Fibroblast of mammary gland (primary cell): Measurements from ENCODE around the gene ZNF839.
"Not testable (repeated sequence)": the region's sequence is repeated elsewhere in the genome, so short reads cannot be mapped to it uniquely, and the experiment has no call there.

ENCODE experiments used
- DNase-seq: peaks from one replicate; pipeline ENCODE4 v3.0.0-alpha.2; 2010; ENCODE audit warnings: low read depth
- H3K4me3 ChIP-seq: 2 replicates; pipeline ENCODE4 v1.5.1; 2011; ENCODE audit warnings: low read depth, mild to moderate bottlenecking, low read length, moderate library complexity; ENCODE audit not compliant: control insufficient read depth
- TF ChIP-seq, protein P1 (sequence below): conservative IDR thresholded peaks from 2 replicates; pipeline ENCODE4 v1.5.1; 2011; ENCODE audit warnings: low read depth, low read length, inconsistent platforms; ENCODE audit not compliant: control insufficient read depth, insufficient read depth

The ZNF839 gene

DNA sequence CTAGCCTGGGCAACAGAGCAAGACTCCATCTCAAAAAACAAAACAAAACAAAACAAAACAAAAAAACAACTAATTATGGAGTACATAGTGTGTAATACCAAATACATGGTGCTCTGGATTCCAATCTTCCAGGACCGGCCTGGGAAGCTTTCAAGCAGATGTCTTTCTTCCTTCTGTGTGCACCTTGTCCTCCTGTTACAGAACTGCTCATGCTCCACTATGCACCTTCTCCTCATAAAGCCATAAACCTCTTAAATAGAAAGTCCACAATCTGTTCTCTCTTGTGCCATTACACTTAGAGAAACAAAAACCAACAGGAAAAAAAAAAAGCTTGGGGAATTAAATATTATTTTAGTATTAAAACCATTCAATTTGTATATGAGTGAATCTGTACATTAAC, 27.1 kb upstream of the ZNF839 start:
- H3K4me3 ChIP-seq = no peak overlapping the region
- TF ChIP-seq, protein P1, sequence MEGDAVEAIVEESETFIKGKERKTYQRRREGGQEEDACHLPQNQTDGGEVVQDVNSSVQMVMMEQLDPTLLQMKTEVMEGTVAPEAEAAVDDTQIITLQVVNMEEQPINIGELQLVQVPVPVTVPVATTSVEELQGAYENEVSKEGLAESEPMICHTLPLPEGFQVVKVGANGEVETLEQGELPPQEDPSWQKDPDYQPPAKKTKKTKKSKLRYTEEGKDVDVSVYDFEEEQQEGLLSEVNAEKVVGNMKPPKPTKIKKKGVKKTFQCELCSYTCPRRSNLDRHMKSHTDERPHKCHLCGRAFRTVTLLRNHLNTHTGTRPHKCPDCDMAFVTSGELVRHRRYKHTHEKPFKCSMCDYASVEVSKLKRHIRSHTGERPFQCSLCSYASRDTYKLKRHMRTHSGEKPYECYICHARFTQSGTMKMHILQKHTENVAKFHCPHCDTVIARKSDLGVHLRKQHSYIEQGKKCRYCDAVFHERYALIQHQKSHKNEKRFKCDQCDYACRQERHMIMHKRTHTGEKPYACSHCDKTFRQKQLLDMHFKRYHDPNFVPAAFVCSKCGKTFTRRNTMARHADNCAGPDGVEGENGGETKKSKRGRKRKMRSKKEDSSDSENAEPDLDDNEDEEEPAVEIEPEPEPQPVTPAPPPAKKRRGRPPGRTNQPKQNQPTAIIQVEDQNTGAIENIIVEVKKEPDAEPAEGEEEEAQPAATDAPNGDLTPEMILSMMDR = no peak
- DNase-seq = no peak

- H3K4me3 ChIP-seq = no peak overlapping the region
- TF ChIP-seq, protein P1 = no peak
- peak; percentile 72 for DNase-seq
Measured at GRCh38 chr14:102293781-102294180, 25.8 kb upstream of the ZNF839 start.

- no peak overlapping the region for H3K4me3 ChIP-seq
- TF ChIP-seq, protein P1 = peak; percentile 61
- peak; percentile 64 for DNase-seq
Measured at GRCh38 chr14:102295270-102295669, 24.3 kb upstream of the ZNF839 start.

DNA sequence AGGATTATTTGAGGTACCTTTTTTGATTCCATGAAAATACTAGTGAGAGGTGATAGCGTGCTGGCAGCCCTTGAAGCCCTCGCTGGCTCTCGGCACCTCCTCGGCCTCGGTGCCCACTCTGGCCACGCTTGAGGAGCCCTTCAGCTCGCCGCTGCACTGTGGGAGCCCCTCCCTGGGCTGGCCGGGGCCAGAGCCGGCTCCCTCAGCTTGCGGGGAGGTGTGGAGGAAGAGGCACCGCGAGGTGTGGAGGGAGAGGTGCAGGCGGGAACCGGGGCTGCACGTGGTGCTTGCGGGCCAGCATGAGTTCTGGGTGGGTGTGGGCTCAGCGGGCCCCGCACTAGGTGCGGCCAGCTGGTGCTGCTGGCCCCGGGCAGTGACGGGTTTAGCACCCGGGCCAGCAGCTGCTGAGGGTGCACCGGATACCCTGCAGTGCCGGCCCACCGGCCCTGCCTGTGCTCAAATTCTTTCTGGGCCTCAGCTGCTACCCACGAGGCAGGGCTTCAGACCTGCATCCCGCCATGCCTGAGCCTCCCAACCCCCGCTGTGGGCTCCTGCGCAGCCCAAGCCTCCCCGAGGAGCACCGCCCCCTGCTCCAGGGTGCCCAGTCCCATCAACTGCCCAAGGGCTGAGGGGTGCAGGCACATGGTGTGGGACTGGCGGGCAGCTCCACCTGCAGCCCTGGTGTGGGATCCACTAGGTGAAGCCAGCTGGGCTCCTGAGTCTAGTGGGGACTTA, 21.9 kb upstream of the ZNF839 start:
- TF ChIP-seq, protein P1 = no peak
- H3K4me3 ChIP-seq = no peak overlapping the region
- DNase-seq = no peak

DNA sequence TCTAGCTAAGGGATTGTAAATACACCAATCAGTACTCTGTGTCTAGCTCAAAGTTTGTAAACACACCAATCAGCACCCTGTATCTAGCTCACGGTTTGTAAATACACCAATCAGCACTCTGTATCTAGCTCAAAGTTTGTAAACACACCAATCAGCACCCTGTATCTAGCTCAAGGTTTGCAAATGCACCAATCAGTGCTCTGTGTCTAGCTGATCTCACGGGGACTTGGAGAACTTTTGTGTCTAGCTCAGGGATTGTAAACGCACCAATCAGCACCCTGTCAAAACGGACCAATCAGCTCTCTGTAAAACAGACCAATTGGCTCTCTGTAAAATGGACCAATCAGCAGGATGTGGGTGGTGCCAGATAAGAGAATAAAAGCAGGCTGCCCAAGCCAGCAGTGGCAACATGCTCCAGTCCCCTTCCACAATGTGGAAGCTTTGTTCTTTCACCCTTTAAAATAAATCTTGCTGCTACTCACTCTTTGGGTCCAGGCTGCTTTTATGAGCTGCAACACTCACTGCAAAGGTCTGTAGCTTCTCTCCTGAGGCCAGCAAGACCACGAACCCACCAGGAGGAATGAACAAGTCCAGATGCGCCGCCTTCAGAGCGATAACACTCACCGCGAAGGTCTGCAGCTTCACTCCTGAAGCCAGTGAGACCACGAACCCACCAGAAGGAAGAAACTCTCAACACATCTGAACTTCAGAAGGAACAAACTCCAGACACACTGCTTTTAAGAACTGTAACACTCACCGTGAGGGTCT, 21.1 kb upstream of the ZNF839 start:
- not testable (repeated sequence) for H3K4me3 ChIP-seq, DNase-seq

GRCh38 chr14:102303664-102304063, 15.9 kb upstream of the ZNF839 start:
- no peak for DNase-seq
- H3K4me3 ChIP-seq = peak overlapping the region; percentile 92
- TF ChIP-seq, protein P1 = no peak
